ENCODE data around the gene SECISBP2. TPM values are rescaled to one million over a fixed set of nuclear protein-coding genes. Genes with fewer than 3 reads are reported as not detected.

SECISBP2 gene
- total RNA-seq, 4 donors from 2014 or later = 77.1 to 110 (median 90.6) TPM

- intact Hi-C loops (cut with DNase I) = no loop called here
- Histone ChIP-seq H3K36me3 (no peaks in the 10 kb centered on the region), H3K4me3 (replicated peaks in 1 of 3) (no peak overlapping the region), H3K4me1 (peaks cover 0 to 31% of the 10 kb centered on the region in 2 donors), H3K27me3 (no peaks in the 10 kb centered on the region), H3K27ac (no peak overlapping the region), H3K9me3 (no peaks in the 10 kb centered on the region)
- 83 to 90% methylated on average over 1 of the region's 1 CpG for WGBS, 2 donors
- no peak for TF ChIP-seq POLR2A (IDR thresholded peaks at IDR 0.05)
- TF ChIP-seq CTCF (IDR thresholded peaks at IDR 0.05) = no peak
- DNase-seq = no peak
Observed at GRCh38 chr9:89313842-89314241, 4.5 kb upstream of the SECISBP2 start.

- Histone ChIP-seq H3K27me3 (no peaks in the 10 kb centered on the region), H3K36me3 (no peaks in the 10 kb centered on the region), H3K4me3 (replicated peaks in 1 of 3) (no peak overlapping the region), H3K27ac (no peak overlapping the region), H3K9me3 (no peaks in the 10 kb centered on the region), H3K4me1 (peaks cover 7 to 29% of the 10 kb centered on the region in 2 donors)
- intact Hi-C loops (cut with DNase I) = no loop called here
- no peak for TF ChIP-seq CTCF (IDR thresholded peaks at IDR 0.05)
- TF ChIP-seq POLR2A (IDR thresholded peaks at IDR 0.05) = no peak
- no peak for DNase-seq
- 94 to 97% methylated on average over 1 of the region's 1 CpG for WGBS, 2 donors
Observed at GRCh38 chr9:89314955-89315354, 3.3 kb upstream of the SECISBP2 start.

- H3K9me3 ChIP-seq = no peaks in the 10 kb centered on the region
- DNase-seq = no peak
- H3K4me3 ChIP-seq (replicated peaks in 1 of 3) = no peak overlapping the region
- H3K27ac ChIP-seq = no peak overlapping the region
- no peaks in the 10 kb centered on the region for H3K36me3 ChIP-seq
- H3K27me3 ChIP-seq = no peaks in the 10 kb centered on the region
- peaks cover 9 to 33% of the 10 kb centered on the region in 2 donors for H3K4me1 ChIP-seq
- TF ChIP-seq CTCF (IDR thresholded peaks at IDR 0.05) (no peak), POLR2A (IDR thresholded peaks at IDR 0.05) (no peak)
- intact Hi-C loops (cut with DNase I) = no loop called here
Observed at GRCh38 chr9:89315482-89315881, 2.8 kb upstream of the SECISBP2 start.

- Histone ChIP-seq H3K27me3 (no peaks in the 10 kb centered on the region), H3K9me3 (no peaks in the 10 kb centered on the region), H3K36me3 (no peaks in the 10 kb centered on the region), H3K4me3 (replicated peaks in 1 of 3) (no peak overlapping the region), H3K27ac (peak overlapping the region in 1 of 3 donors; percentile 100), H3K4me1 (peaks cover 12 to 29% of the 10 kb centered on the region in 2 donors)
- TF ChIP-seq CTCF (IDR thresholded peaks at IDR 0.05) (no peak), POLR2A (IDR thresholded peaks at IDR 0.05) (no peak)
- no peak for DNase-seq
- intact Hi-C loops (cut with DNase I) = no loop called here
- WGBS, 2 donors = 85 to 86% methylated on average over 4 of the region's 4 CpGs
Observed at GRCh38 chr9:89317282-89317681, 1.0 kb upstream of the SECISBP2 start.

- 3 to 5% methylated on average over 13 of the region's 13 CpGs for WGBS, 2 donors
- H3K4me1 ChIP-seq = peaks cover 12 to 30% of the 10 kb centered on the region in 2 donors
- intact Hi-C loops (cut with DNase I) = no loop called here
Observed at GRCh38 chr9:89319015-89319905, 960 bp downstream of the SECISBP2 start.

More at GRCh38 chr9:89319015-89319905, 960 bp downstream of the SECISBP2 start:
- Histone ChIP-seq H3K36me3 (no peaks in the 10 kb centered on the region), H3K27ac (peak overlapping the region; percentile 95 to 100 (median 99)), H3K9me3 (no peaks in the 10 kb centered on the region), H3K27me3 (no peaks in the 10 kb centered on the region), H3K4me3 (replicated peaks in 1 of 3) (peak overlapping the region in 2 of 3 donors; percentile 37 to 75)
- TF ChIP-seq CTCF (IDR thresholded peaks at IDR 0.05) (peak in 2 of 6 experiments; percentile 56 to 74), POLR2A (IDR thresholded peaks at IDR 0.05) (no peak)
- DNase-seq = no peak
